H1 (cell line): Measurements from ENCODE around the gene WDR89. TPM values are rescaled to one million over a fixed set of nuclear protein-coding genes. Genes with fewer than 3 reads are reported as not detected.

Experiments used
- CTCF ChIA-PET: fragments of 300-600 bp; sonication (Branson Sonifier 250); formaldehyde crosslinking; loops from one replicate; lab custom pipeline; 2021; ENCODE audit not compliant: partially characterized antibody; lab: Charles Lee
- POLR2A ChIA-PET: fragments of 300-600 bp; sonication (Branson Sonifier 250); formaldehyde crosslinking; loops from one replicate; lab custom pipeline; 2021; ENCODE audit warnings: inconsistent platforms; ENCODE audit not compliant: partially characterized antibody; lab: Charles Lee
- DNase-seq, 2 experiments: peaks; one replicate each; pipeline versions ENCODE4 v3.0.0 to v3.0.0-alpha.2; 2010 to 2022; ENCODE audit warnings: low spot score in 2 of 2, low read depth in 1 of 2, mixed read lengths in 1 of 2
- FAIRE-seq: peaks from 2 replicates; lab custom pipeline; 2011; peaks lifted over from hg19 to GRCh38; lab: Jason Lieb, UNC
- H2AFZ ChIP-seq: 2 replicates; pipeline ENCODE4 v1.8.1; 2012; ENCODE audit warnings: low read length, inconsistent platforms
- H2AK5ac ChIP-seq: 2 replicates; pipeline ENCODE4 v1.6.1; 2013; ENCODE audit warnings: low read depth, low read length
- H2BK120ac ChIP-seq: replicated peaks from 2 replicates; pipeline ENCODE3; 2013; ENCODE audit warnings: low read depth, low read length, inconsistent platforms
- H2BK12ac ChIP-seq: 2 replicates; pipeline ENCODE4 v1.6.1; 2013; ENCODE audit warnings: low read depth, low read length
- H2BK15ac ChIP-seq: 2 replicates; pipeline ENCODE4 v1.6.1; 2013; ENCODE audit warnings: low read length
- H2BK20ac ChIP-seq: 2 replicates; pipeline ENCODE4 v1.6.1; 2013; ENCODE audit warnings: low read length
- H2BK5ac ChIP-seq: 2 replicates; pipeline ENCODE4 v1.6.1; 2013; ENCODE audit warnings: low read depth, low read length
- H3K14ac ChIP-seq: 2 replicates; pipeline ENCODE4 v1.6.1; 2013; ENCODE audit warnings: inconsistent platforms; ENCODE audit not compliant: insufficient read length
- H3K18ac ChIP-seq: 2 replicates; pipeline ENCODE4 v1.6.1; 2013; ENCODE audit warnings: low read length; ENCODE audit errors: extremely low read depth
- H3K23ac ChIP-seq: 2 replicates; pipeline ENCODE4 v1.6.1; 2013; ENCODE audit warnings: inconsistent platforms; ENCODE audit not compliant: insufficient read length
- H3K23me2 ChIP-seq: 2 replicates; pipeline ENCODE4 v1.6.1; 2013; ENCODE audit warnings: low read depth, low read length
- H3K27ac ChIP-seq: 2 replicates; pipeline ENCODE4 v1.6.1; 2011; ENCODE audit warnings: low read depth, low read length, inconsistent platforms
- H3K27me3 ChIP-seq, 4 experiments: replicated peaks in 1 of 4; 1 replicate in 1 of 4; 2 replicates in 3 of 4; pipeline versions ENCODE4 v1.6.1 to v1.8.1; 2011 to 2013; ENCODE audit warnings: low read length in 3 of 4, mild to moderate bottlenecking in 3 of 4, inconsistent platforms in 2 of 4, mixed read lengths in 2 of 4, moderate library complexity in 1 of 4; ENCODE audit not compliant: control insufficient read depth in 3 of 4, insufficient read depth in 3 of 4; ENCODE audit errors: extremely low read depth in 1 of 4
- H3K36me3 ChIP-seq, 4 experiments: 2 replicates each; pipeline versions ENCODE4 v1.6.1 to v1.8.1; 2011 to 2013; ENCODE audit warnings: mild to moderate bottlenecking in 4 of 4, low read length in 3 of 4, moderate library complexity in 2 of 4, control low read depth in 1 of 4, inconsistent platforms in 1 of 4; ENCODE audit not compliant: insufficient read depth in 4 of 4, control insufficient read depth in 2 of 4
- H3K4ac ChIP-seq: replicated peaks from 2 replicates; pipeline ENCODE3; 2013; ENCODE audit warnings: low read length, low read depth, mixed read lengths, inconsistent platforms; ENCODE audit not compliant: insufficient read length
- H3K4me1 ChIP-seq, 4 experiments: replicated peaks in 1 of 4; 1 replicate in 1 of 4; 2 replicates in 3 of 4; pipeline versions ENCODE4 v1.6.1 to v1.8.1; 2011 to 2013; ENCODE audit warnings: low read length in 3 of 4, inconsistent platforms in 2 of 4, mixed read lengths in 1 of 4; ENCODE audit not compliant: insufficient read depth in 4 of 4, control insufficient read depth in 3 of 4
- H3K4me2 ChIP-seq, 2 experiments: 2 replicates each; pipeline versions ENCODE4 v1.6.1 to v1.8.1; 2011 to 2013; ENCODE audit warnings: low read depth in 2 of 2, low read length in 2 of 2, control low read depth in 1 of 2, inconsistent platforms in 1 of 2, mild to moderate bottlenecking in 1 of 2; ENCODE audit not compliant: insufficient read depth in 1 of 2
- H3K4me3 ChIP-seq, 4 experiments: fragments of 200-600, 300-600 bp in 1 of 4; sonication (generic), shearing (Covaris generic), sonication (Bioruptor Twin) in 1 of 4; 2 replicates each; pipeline versions ENCODE4 v1.5.1 to v1.8.1; 2011 to 2016; ENCODE audit warnings: low read length in 4 of 4, low read depth in 3 of 4, control low read depth in 2 of 4, inconsistent platforms in 2 of 4, mild to moderate bottlenecking in 2 of 4, mixed read lengths in 1 of 4, moderate library complexity in 1 of 4; ENCODE audit not compliant: insufficient read depth in 2 of 4; ENCODE audit errors: extremely low read depth in 1 of 4
- H3K56ac ChIP-seq: replicated peaks from 2 replicates; pipeline ENCODE3; 2013; ENCODE audit warnings: low read depth, mild to moderate bottlenecking, mixed read lengths, low read length, inconsistent platforms; ENCODE audit not compliant: insufficient read length
- H3K79me1 ChIP-seq: 2 replicates; pipeline ENCODE4 v1.6.1; 2013; ENCODE audit warnings: low read depth, low read length, control low read depth
- H3K79me2 ChIP-seq, 2 experiments: 2 replicates each; pipeline versions ENCODE4 v1.6.1 to v1.8.1; 2012 to 2013; ENCODE audit warnings: low read length in 2 of 2, mild to moderate bottlenecking in 2 of 2, inconsistent platforms in 1 of 2; ENCODE audit not compliant: insufficient read depth in 2 of 2, control insufficient read depth in 1 of 2
- H3K9ac ChIP-seq, 4 experiments: replicated peaks in 1 of 4; 1 replicate in 1 of 4; 2 replicates in 3 of 4; pipeline versions ENCODE4 v1.6.1 to v1.8.1; 2011 to 2013; ENCODE audit warnings: low read depth in 3 of 4, low read length in 3 of 4, control low read depth in 2 of 4, mild to moderate bottlenecking in 2 of 4, moderate library complexity in 2 of 4, inconsistent platforms in 1 of 4; ENCODE audit errors: extremely low read depth in 1 of 4
- H3K9me3 ChIP-seq, 2 experiments: 2 replicates each; pipeline versions ENCODE4 v1.6.1 to v1.8.1; 2012 to 2013; ENCODE audit warnings: mild to moderate bottlenecking in 2 of 2, moderate library complexity in 2 of 2, control low read depth in 1 of 2, inconsistent platforms in 1 of 2, low read depth in 1 of 2, low read length in 1 of 2, mixed read lengths in 1 of 2; ENCODE audit not compliant: insufficient read depth in 2 of 2
- H4K20me1 ChIP-seq, 2 experiments: replicated peaks in 1 of 2; 2 replicates each; pipeline versions ENCODE3 to v1.8.1; 2011 to 2013; ENCODE audit warnings: inconsistent platforms in 2 of 2, low read length in 2 of 2, mild to moderate bottlenecking in 1 of 2; ENCODE audit not compliant: insufficient read depth in 2 of 2, control insufficient read depth in 1 of 2
- H4K5ac ChIP-seq: 2 replicates; pipeline ENCODE4 v1.6.1; 2013; ENCODE audit warnings: low read length, low read depth, mixed read lengths, inconsistent platforms; ENCODE audit not compliant: insufficient read length
- H4K8ac ChIP-seq: 2 replicates; pipeline ENCODE4 v1.8.0; 2013; ENCODE audit warnings: mild to moderate bottlenecking, moderate library complexity, low read length, inconsistent platforms; ENCODE audit not compliant: insufficient read depth; ENCODE audit errors: extremely low read depth
- H4K91ac ChIP-seq: replicated peaks from 2 replicates; pipeline ENCODE3; 2013; ENCODE audit warnings: low read length, mixed read lengths, inconsistent platforms; ENCODE audit not compliant: insufficient read length
- ATF3 ChIP-seq: IDR thresholded peaks from 2 replicates; pipeline ENCODE4 v1.6.1; 2011; ENCODE audit warnings: low read depth, mild to moderate bottlenecking, low read length; ENCODE audit not compliant: insufficient read depth
- CBX8 ChIP-seq: fragments of 300-800, 300-1000 bp; sonication (generic); IDR thresholded peaks from 2 replicates; pipeline ENCODE4 v1.7.1; 2016; ENCODE audit warnings: low read depth, low read length, borderline replicate concordance
- CREB1 ChIP-seq: IDR thresholded peaks from 2 replicates; pipeline ENCODE4 v1.6.1; 2012; ENCODE audit warnings: inconsistent platforms
- MAX ChIP-seq: IDR thresholded peaks from 2 replicates; pipeline ENCODE4 v1.6.1; 2012; ENCODE audit warnings: inconsistent platforms
- PHF8 ChIP-seq: fragments of 200-600 bp; sonication (generic); conservative IDR thresholded peaks from 2 replicates; pipeline ENCODE4 v1.7.1; 2012; ENCODE audit warnings: low read depth, mild to moderate bottlenecking, inconsistent platforms, low read length, moderate library complexity
- TEAD4 ChIP-seq: IDR thresholded peaks from 2 replicates; pipeline ENCODE4 v1.6.1; 2012; ENCODE audit warnings: low read depth, low read length, inconsistent platforms, mixed read lengths
- WGBS, 2 experiments: shearing (Covaris generic) in 1 of 2; methylation state at CpG; one replicate each; pipeline versions ENCODE4 v1.1.6 to v1.1.7; 2013 to 2015; ENCODE audit warnings: low lambda C conversion rate in 2 of 2, mixed read lengths in 2 of 2, inconsistent platforms in 1 of 2, low coverage in 1 of 2, missing lambda C conversion rate in 1 of 2; ENCODE audit not compliant: insufficient replicate concordance in 2 of 2, insufficient coverage in 1 of 2, insufficient read length in 1 of 2; ENCODE audit errors: extremely low coverage in 1 of 2, missing lambda C conversion rate in 1 of 2; 5-methylcytosine and 5-hydroxymethylcytosine counted together
- polyA plus RNA-seq, 7 experiments: library from polyadenylated mRNA; depleted of rRNA in 3 of 7; stranded (reverse) in 5 of 7; unstranded in 2 of 7; fragments of >200 nt in 5 of 7; fragments of 200-250 nt in 2 of 7; gene quantifications; 1 replicate in 5 of 7; 2 replicates in 1 of 7; 4 replicates in 1 of 7; pipeline versions ENCODE4 v1.2.1 to v1.2.3, GENCODE V29; 2011 to 2013; ENCODE audit warnings: missing spikeins in 2 of 7, mixed read lengths in 2 of 7
- total RNA-seq: library from RNA; stranded (reverse); fragmentation: NEBNext Ultra II Directional; extraction: Animal tissue kit (Norgen Biotek cat#: 25700); gene quantifications from 2 replicates; pipeline ENCODE4 v1.2.1, GENCODE V29; 2021

WDR89 gene
- total and polyA plus RNA-seq, 2 of the 8 experiments (the other 6 are each of a cell fraction or from before 2014, with no cell fraction given) = 8.3 to 32.9 TPM

GRCh38 chr14:63678536-63678935 lies 36.9 kb upstream of the WDR89 start:
- Histone ChIP-seq H3K79me1 (no peaks in the 10 kb centered on the region), H2BK20ac (no peak overlapping the region), H2BK12ac (no peak overlapping the region), H4K8ac (no peak overlapping the region), H3K4me3 (no peak overlapping the region), H3K23me2 (no peaks in the 10 kb centered on the region), H4K20me1 (peaks cover 0 to 2% of the 10 kb centered on the region in 2 experiments), H3K36me3 (no peaks in the 10 kb centered on the region), H3K9me3 (no peaks in the 10 kb centered on the region), H2AFZ (no peak overlapping the region), H4K5ac (no peak overlapping the region), H3K79me2 (no peaks in the 10 kb centered on the region), H3K9ac (no peak overlapping the region), H2BK120ac (no peak overlapping the region), H3K27ac (no peak overlapping the region), H3K4me2 (no peak overlapping the region), H3K4me1 (no peaks in the 10 kb centered on the region), H2BK15ac (no peak overlapping the region), H3K14ac (no peak overlapping the region), H2BK5ac (no peak overlapping the region), H2AK5ac (no peak overlapping the region), H3K56ac (no peak overlapping the region), H3K18ac (no peak overlapping the region), H3K23ac (no peak overlapping the region), H3K4ac (no peak overlapping the region), H3K27me3 (no peaks in the 10 kb centered on the region), H4K91ac (no peak overlapping the region)
- TF ChIP-seq TEAD4 (no peak), ATF3 (no peak), MAX (no peak), PHF8 (no peak), CBX8 (no peak), CREB1 (no peak)
- POLR2A ChIA-PET = no interaction called here
- CTCF ChIA-PET = interaction anchor here (0.8 to 2.0 kb wide), 5 partner anchors 11 to 290 kb away, joined by 3 to 6 read pairs (median 3); partner anchors contain the start of gene WDR89
- no peak for DNase-seq
- no peak for FAIRE-seq
- 86% methylated on average over 1 of the region's 1 CpG; no CpG with 5 or more reads in 1 of the 2 experiments for WGBS, 2 experiments
